ENCODE results near the gene DPM2.
A peak's percentile ranks its signal among the peaks of the same experiment; 100 is the strongest.

Gene DPM2

GRCh38 chr9:127973169-127974000 is 35.7 kb upstream of the DPM2 start:
- DNase-seq (ENCODE audit: low spot score): peak; percentile 53

DNA sequence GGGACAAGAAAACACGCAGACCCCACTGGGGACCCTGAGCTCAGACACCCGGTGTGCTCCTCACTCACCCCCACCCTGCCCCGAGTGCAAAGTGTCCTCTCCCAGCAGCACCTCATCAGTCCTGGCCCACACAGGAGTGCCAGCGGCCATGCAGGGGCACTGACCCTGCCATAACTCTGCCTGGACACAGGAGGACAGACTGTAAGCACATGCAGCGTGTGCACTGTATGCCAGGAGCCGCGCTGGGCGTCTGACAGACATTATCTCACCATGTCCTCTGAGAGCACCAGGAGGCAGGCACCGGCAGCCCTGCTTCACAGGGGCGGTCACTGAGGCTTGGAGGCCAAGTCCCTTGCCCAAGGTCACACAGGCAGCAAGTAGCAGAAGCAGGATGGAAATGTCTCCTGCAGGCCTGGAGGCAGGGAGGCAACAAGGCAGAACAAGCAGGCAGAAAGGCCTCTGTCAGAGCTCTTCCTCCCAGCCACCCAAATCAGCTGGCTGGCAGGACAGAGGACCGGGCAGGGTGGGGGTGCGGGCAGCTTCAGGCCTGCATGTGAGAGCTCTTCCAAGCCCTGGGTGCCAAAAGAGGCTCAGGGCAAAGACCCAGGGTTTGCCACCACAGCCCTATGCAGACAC is 34.7 kb upstream of the DPM2 start:
- peak; percentile 80 for DNase-seq (ENCODE audit: low spot score)

- DNase-seq (ENCODE audit: low spot score): peak; percentile 97
Observed at GRCh38 chr9:127971357-127972235, 33.9 kb upstream of the DPM2 start.

GRCh38 chr9:127970401-127971313 is 33.0 kb upstream of the DPM2 start:
- peak; percentile 21 for DNase-seq (ENCODE audit: low spot score)

DNA sequence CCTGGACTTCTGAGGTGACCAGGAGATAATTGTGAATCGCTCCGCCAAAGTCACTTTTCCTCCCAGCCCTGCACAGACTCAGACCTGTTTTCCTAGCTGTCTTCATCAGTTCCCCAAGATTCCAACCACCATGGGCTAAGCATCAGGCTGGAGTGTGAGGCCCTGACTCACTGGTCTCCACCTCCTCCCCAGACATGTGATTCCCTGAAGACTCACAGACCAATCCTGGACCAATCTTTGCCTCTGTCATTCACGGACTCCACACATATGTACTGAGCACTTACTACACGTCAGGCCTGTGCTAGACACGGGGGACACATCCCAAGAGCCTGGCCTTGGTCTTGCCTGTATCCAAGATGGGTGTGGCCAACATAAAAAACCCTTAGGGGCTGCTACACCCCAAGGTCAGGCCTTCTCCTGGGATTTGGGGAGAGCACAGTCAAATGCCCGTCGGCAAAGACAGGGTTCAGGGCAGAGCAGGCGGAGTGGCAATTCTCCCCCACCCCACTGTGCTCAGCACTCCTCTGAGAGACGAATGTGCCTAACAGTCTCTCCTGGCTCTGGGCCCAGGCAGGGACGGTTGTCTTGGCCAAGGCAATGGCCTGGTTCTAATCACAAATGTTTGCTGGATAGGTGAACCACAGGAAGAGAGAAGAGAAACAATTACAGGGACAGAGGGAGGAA is 31.2 kb upstream of the DPM2 start:
- DNase-seq (ENCODE audit: low spot score): peak; percentile 76

- DNase-seq (ENCODE audit: low spot score): no peak
Observed at GRCh38 chr9:127968042-127968441, 30.4 kb upstream of the DPM2 start.

GRCh38 chr9:127967151-127967809 is 29.6 kb upstream of the DPM2 start:
- no peak for DNase-seq (ENCODE audit: low spot score)

GRCh38 chr9:127966416-127967150 is 28.9 kb upstream of the DPM2 start:
- peak; percentile 23 for DNase-seq (ENCODE audit: low spot score)

DNA sequence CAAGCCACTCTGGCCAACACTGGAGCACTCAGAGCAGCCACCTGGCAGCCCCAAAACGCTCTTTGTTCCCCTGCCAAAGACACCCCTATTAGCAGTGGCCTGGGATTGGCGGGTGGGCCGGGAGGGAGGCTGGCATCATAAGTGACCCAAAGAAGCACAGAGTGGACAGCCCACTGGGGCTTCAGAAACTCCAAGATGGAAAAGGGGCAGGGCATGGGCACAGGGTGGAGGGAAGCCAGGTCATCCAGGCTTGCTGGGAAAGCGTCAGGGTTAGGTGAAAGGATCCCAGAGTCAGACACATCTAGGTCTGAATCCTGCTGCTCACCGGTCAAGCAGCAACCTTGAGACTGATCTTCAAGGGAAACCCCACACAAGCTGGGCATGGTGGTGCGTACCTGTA is 28.3 kb upstream of the DPM2 start:
- DNase-seq (ENCODE audit: low spot score): no peak

- DNase-seq (ENCODE audit: low spot score): no peak
Observed at GRCh38 chr9:127963359-127964064, 25.9 kb upstream of the DPM2 start.

DNA sequence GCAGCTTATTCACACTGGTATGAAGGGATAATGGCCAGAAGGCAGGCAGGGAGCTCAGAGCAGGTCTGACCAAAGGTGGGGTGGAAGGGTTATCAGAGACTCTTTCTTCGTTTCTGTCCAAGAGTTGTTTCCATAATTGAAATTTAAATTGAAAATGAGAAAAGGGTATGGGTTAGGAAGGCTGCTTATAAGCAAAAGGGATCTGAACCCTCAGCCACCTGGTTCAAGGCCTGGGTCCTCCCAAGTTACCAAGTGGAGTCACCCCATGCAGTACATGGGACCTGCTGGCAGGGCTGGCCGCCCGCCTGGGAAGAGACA is 25.3 kb upstream of the DPM2 start:
- no peak for DNase-seq (ENCODE audit: low spot score)

- no peak for DNase-seq (ENCODE audit: low spot score)
Observed at GRCh38 chr9:127962278-127962677, 24.6 kb upstream of the DPM2 start.

- DNase-seq (ENCODE audit: low spot score): no peak
Observed at GRCh38 chr9:127961613-127962155, 24.0 kb upstream of the DPM2 start.

DNA sequence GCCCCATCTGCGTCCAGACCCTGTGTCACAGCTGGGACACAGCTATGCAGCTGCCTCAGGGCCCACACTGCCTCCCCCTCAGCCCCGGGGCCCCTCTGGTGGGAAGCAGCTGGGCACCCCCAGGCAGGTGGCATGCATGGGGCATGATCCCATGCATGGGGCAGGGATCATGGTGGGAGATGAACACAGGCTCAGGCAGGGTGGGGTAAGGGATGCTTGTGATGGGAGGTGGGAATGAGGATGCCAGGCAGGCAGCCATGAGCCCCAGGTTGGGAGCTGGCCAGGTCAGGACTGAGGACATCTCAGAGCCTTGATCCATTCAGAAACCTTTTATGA is 23.5 kb upstream of the DPM2 start:
- no peak for DNase-seq (ENCODE audit: low spot score)

DNA sequence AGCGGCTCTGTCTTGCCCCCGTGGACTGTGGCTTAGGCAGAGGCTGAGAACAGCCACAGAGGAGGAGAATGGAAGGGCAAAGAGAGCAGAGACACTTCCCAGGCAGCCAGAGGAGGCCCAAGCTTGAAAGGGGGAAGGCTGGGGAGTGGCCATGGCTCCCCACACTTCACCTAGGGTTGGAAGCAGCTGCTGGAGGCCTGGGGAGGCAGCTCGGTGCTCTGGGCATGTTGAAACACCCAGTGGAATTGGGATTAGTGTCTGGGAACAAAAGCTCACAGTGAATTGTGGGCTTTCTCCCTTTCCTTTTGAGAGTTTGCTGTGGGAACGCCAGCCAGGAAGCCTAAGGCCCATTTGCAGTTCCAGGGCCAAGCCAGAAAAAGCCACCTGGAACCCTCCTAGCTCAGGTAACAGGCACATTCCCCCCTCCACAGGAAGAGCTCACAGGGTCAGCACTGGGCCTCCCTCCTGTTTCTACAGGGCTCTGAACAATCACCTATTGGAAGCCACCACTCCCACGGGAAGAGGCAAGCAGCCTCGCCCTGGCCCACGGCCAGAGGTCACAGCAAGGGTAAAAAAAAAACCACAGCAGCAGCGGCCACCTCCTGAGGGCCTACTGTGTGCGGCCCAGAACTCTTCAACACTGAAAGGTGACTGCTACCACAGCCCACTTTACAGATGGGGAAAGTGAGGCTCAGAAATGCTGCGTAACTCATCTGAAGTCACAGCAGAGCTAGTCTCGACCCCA is 22.9 kb upstream of the DPM2 start:
- no peak for DNase-seq (ENCODE audit: low spot score)

DNA sequence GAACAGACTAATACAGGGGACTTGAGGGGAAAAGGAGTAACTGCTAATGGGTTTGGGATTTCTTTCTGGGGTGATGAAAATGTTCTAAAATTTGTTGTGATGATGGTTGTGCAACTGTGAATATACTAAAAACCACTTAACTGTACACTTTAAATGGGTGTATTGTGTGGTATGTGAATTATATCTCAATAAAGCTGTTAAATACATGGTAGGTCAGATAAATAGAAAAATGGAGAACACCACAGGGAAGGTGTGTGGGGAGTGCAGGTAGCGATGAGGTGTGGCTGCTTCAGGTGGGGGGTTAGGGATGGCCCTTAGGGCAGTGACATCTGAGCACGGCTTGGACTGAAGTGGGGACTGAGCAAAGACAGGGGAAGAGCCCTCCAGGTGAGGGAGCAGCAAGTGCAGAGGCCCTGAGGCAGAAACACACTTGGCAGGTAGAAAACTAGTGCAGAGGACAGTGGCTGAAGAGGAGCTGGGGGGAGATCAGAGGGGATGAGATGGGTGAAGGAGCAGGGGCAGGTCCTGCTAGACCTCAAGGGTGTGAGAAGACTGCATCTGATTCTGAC is 22.3 kb upstream of the DPM2 start:
- no peak for DNase-seq (ENCODE audit: low spot score)

- no peak for DNase-seq (ENCODE audit: low spot score)
Observed at GRCh38 chr9:127959398-127959797, 21.7 kb upstream of the DPM2 start.

DNA sequence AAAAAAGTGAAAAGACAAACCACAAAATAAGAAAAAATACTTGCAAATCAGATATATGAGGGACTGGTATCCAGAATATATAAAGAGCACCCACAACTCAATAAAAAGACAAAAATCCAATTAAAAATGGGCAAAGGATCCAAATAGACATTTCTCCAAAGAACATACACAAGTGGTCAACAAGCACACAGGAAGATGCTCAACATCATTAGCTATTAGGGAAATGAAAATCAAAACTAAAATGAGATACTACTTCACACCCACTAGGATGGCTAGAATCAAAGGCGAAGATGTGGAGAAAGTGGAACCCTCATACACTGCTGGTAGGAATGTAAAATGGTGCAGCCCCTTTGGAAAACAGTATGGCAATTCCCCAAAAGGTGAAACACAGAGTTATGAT is 21.1 kb upstream of the DPM2 start:
- no peak for DNase-seq (ENCODE audit: low spot score)

Data from pons (tissue), 1 donor.